Caco-2 (cell line): ENCODE results near the gene SRSF2. TPM values are rescaled to one million over a fixed set of nuclear protein-coding genes. Genes with fewer than 3 reads are reported as not detected.
A peak's percentile ranks its signal among the peaks of the same experiment; 100 is the strongest.

Source experiments
- BruUV-seq: library from RNA; stranded (reverse); fragments of 400-500 nt; replicated peaks from 2 replicates; lab custom pipeline; 2021; lab: Mats Ljungman, UMichigan
- CTCF ChIA-PET: fragments of 300-600 bp; sonication (Branson Sonifier 250); formaldehyde crosslinking; loops from one replicate; lab custom pipeline; 2022; ENCODE audit warnings: antibody characterized with exemption; lab: Charles Lee
- POLR2A ChIA-PET: fragments of 300-600 bp; sonication (Branson Sonifier 250); formaldehyde crosslinking; loops from one replicate; lab custom pipeline; 2022; ENCODE audit warnings: antibody characterized with exemption; lab: Charles Lee
- DNase-seq, 2 experiments: peaks; one replicate each; pipeline versions ENCODE4 v3.0.0 to v3.0.0-alpha.2; 2020 to 2022
- H3K27me3 ChIP-seq: replicated peaks from 2 replicates; pipeline ENCODE4 v1.6.0; 2011; ENCODE audit warnings: low read length; ENCODE audit not compliant: control insufficient read depth, insufficient read depth
- H3K36me3 ChIP-seq: 2 replicates; pipeline ENCODE4 v1.5.1; 2011; ENCODE audit warnings: low read length; ENCODE audit not compliant: control insufficient read depth, insufficient read depth
- H3K4me1 ChIP-seq: fragments of 250-450 bp; sonication (Bioruptor Pico); 2 replicates; pipeline ENCODE4 v1.5.1; 2020; ENCODE audit warnings: mild to moderate bottlenecking
- H3K4me3 ChIP-seq: 2 replicates; pipeline ENCODE4 v1.5.1; 2011; ENCODE audit warnings: low read depth, mild to moderate bottlenecking, control low read depth, low read length
- H3K9me3 ChIP-seq: fragments of 250-450 bp; sonication (Bioruptor Pico); 2 replicates; pipeline ENCODE4 v1.5.1; 2020; ENCODE audit warnings: mild to moderate bottlenecking, moderate library complexity
- H3K27ac Mint-ChIP-seq: one replicate; pipeline ENCODE4 v1.8.0; 2022; ENCODE audit warnings: mixed read lengths; ENCODE audit not compliant: unreplicated experiment
- H3K27me3 Mint-ChIP-seq: one replicate; pipeline ENCODE4 v1.8.0; 2022; ENCODE audit warnings: mixed read lengths; ENCODE audit not compliant: insufficient read depth, unreplicated experiment
- H3K36me3 Mint-ChIP-seq: one replicate; pipeline ENCODE4 v1.8.0; 2022; ENCODE audit warnings: mild to moderate bottlenecking, mixed read lengths; ENCODE audit not compliant: insufficient read depth, unreplicated experiment
- H3K4me1 Mint-ChIP-seq: one replicate; pipeline ENCODE4 v1.8.0; 2022; ENCODE audit warnings: low read depth, mixed read lengths; ENCODE audit not compliant: unreplicated experiment
- H3K4me3 Mint-ChIP-seq: one replicate; pipeline ENCODE4 v1.8.0; 2022; ENCODE audit warnings: mild to moderate bottlenecking, moderate library complexity, mixed read lengths; ENCODE audit not compliant: unreplicated experiment
- H3K9me3 Mint-ChIP-seq: one replicate; pipeline ENCODE4 v1.8.0; 2022; ENCODE audit warnings: mixed read lengths; ENCODE audit not compliant: unreplicated experiment
- CTCF ChIP-seq, 2 experiments: fragments of 200-600 bp in 1 of 2; IDR thresholded peaks; 1 replicate in 1 of 2; 2 replicates in 1 of 2; pipeline versions ENCODE4 v1.5.1 to v1.8.0; 2011 to 2022; ENCODE audit warnings: antibody characterized with exemption in 1 of 2, control low read depth in 1 of 2, inconsistent platforms in 1 of 2, low read depth in 1 of 2, low read length in 1 of 2, mild to moderate bottlenecking in 1 of 2, moderate library complexity in 1 of 2; ENCODE audit not compliant: insufficient read depth in 1 of 2, severe bottlenecking in 1 of 2, unreplicated experiment in 1 of 2
- intact Hi-C: fragments of 100-400 bp; cut with micrococcal nuclease; formaldehyde crosslinking; loops from one replicate; pipeline ENCODE4 v1.10.0; 2022; ENCODE audit not compliant: unreplicated experiment
- total RNA-seq: library from RNA; stranded (reverse); gene quantifications from 2 replicates; pipeline ENCODE4 v1.2.3, GENCODE V29; 2022

The SRSF2 gene
- total RNA-seq, 1 experiment from 2014 or later: 356 TPM

GRCh38 chr17:76781056-76781982 is 44.2 kb upstream of the SRSF2 start:
- Histone ChIP-seq H3K36me3 (no peaks in the 10 kb centered on the region), H3K4me3 (no peak overlapping the region), H3K27me3 (no peaks in the 10 kb centered on the region), H3K9me3 (no peaks in the 10 kb centered on the region), H3K4me1 (no peaks in the 10 kb centered on the region)
- intact Hi-C loops: loop anchor here (2.0 kb wide), 1 partner anchor 43 kb away; the partner anchor contains the start of gene MFSD11
- H3K36me3 Mint-ChIP-seq: peaks cover 29% of the 10 kb centered on the region
- no peaks in the 10 kb centered on the region for H3K27me3 Mint-ChIP-seq
- H3K9me3 Mint-ChIP-seq: no peaks in the 10 kb centered on the region
- CTCF ChIA-PET: interaction anchor here (1.2 kb wide), 1 partner anchor 47 kb away, joined by 3 read pairs; no protein-coding TSS in a partner anchor
- DNase-seq: peak in 1 of 2 experiments; percentile 30
- no peak for TF ChIP-seq CTCF (IDR thresholded peaks at IDR 0.05; ENCODE audit: insufficient read depth in 1 of 2, low read depth in 1 of 2, low read length in 1 of 2, severe bottlenecking in 1 of 2, unreplicated experiment in 1 of 2)
- no peak overlapping the region for H3K27ac Mint-ChIP-seq
- no peaks in the 10 kb centered on the region for H3K4me1 Mint-ChIP-seq
- BruUV-seq: no TSS peak
- no peak overlapping the region for H3K4me3 Mint-ChIP-seq
- POLR2A ChIA-PET: interaction anchor here (0.5 kb wide), 1 partner anchor 54 kb away, joined by 3 read pairs; no protein-coding TSS in a partner anchor

- intact Hi-C loops: no loop called here
- no TSS peak for BruUV-seq
- Mint-ChIP-seq H3K9me3 (no peaks in the 10 kb centered on the region), H3K4me1 (peaks cover 15% of the 10 kb centered on the region), H3K27me3 (no peaks in the 10 kb centered on the region), H3K36me3 (peaks cover 58% of the 10 kb centered on the region), H3K27ac (no peak overlapping the region), H3K4me3 (no peak overlapping the region)
- TF ChIP-seq CTCF (IDR thresholded peaks at IDR 0.05; ENCODE audit: insufficient read depth in 1 of 2, low read depth in 1 of 2, low read length in 1 of 2, severe bottlenecking in 1 of 2, unreplicated experiment in 1 of 2): no peak
- CTCF ChIA-PET: no interaction called here
- H3K4me3 ChIP-seq: no peak overlapping the region
- H3K4me1 ChIP-seq: 0 out of 2 replicates have a peak, but pooled peaks cover 4% of the 10 kb centered on the region
- no peaks in the 10 kb centered on the region for H3K27me3 ChIP-seq
- no peaks in the 10 kb centered on the region for H3K9me3 ChIP-seq
- DNase-seq: no peak
- peaks cover 3% of the 10 kb centered on the region for H3K36me3 ChIP-seq
- POLR2A ChIA-PET: no interaction called here
Measured at GRCh38 chr17:76775021-76775600, 38.0 kb upstream of the SRSF2 start.

- intact Hi-C loops: no loop called here
- ChIA-PET POLR2A (interaction anchor here (0.6 kb wide), 2 partner anchors 10 to 36 kb away, joined by 3 to 4 read pairs; no protein-coding TSS in a partner anchor), CTCF (no interaction called here)
- Histone ChIP-seq H3K9me3 (no peaks in the 10 kb centered on the region), H3K36me3 (peaks cover 3% of the 10 kb centered on the region), H3K4me3 (no peak overlapping the region), H3K4me1 (0 out of 2 replicates have a peak, but pooled peaks cover 4% of the 10 kb centered on the region), H3K27me3 (no peaks in the 10 kb centered on the region)
- H3K27me3 Mint-ChIP-seq: no peaks in the 10 kb centered on the region
- H3K36me3 Mint-ChIP-seq: peaks cover 57% of the 10 kb centered on the region
- H3K4me1 Mint-ChIP-seq: peaks cover 15% of the 10 kb centered on the region
- no peaks in the 10 kb centered on the region for H3K9me3 Mint-ChIP-seq
- peak in 1 of 2 experiments; percentile 6 for DNase-seq
- BruUV-seq: no TSS peak
- no peak overlapping the region for H3K4me3 Mint-ChIP-seq
- H3K27ac Mint-ChIP-seq: peak overlapping the region; percentile 30
- no peak for TF ChIP-seq CTCF (IDR thresholded peaks at IDR 0.05; ENCODE audit: insufficient read depth in 1 of 2, low read depth in 1 of 2, low read length in 1 of 2, severe bottlenecking in 1 of 2, unreplicated experiment in 1 of 2)
Measured at GRCh38 chr17:76772842-76773525, 35.9 kb upstream of the SRSF2 start.
